GM12892 (cell line): ENCODE results near the gene KRTAP21-3.

ENCODE experiments used
- POLR2A ChIP-seq: IDR thresholded peaks from 2 replicates; pipeline ENCODE4 v1.6.1; 2011; ENCODE audit warnings: low read depth, low read length, control low read depth
- POLR2AphosphoS5 ChIP-seq: IDR thresholded peaks from 2 replicates; pipeline ENCODE4 v1.6.1; 2011; ENCODE audit warnings: low read depth, low read length, control low read depth

DNA sequence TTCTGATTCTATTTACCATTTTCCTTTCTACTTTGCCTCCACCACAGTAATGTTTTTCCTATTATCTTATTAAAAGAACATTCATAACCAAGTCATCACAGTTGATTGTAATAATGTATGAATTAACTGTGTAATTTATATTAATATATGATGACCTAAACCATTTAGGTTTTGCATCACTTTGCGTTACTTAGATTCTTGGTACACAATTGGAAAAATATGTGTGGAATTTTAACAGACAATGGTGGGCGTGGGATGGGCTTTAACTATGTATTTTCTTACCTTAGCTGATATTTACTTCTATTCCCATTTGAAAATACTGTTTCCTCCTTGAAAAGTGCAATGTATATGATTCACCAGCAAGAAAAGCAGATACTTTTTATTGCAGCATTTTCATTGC lies 3.6 kb downstream of the KRTAP21-3 start:
- TF ChIP-seq POLR2A (no peak), POLR2AphosphoS5 (no peak)
